Measurements from ENCODE around the gene KRT7.

KRT7 gene

GRCh38 chr12:52291267-52291935 is 58.4 kb downstream of the KRT7 start, which contains the start of gene KRT81:
TSS of gene KRT81 (minus strand) at chr12:52291534. CDS start at chr12:52291465, 69 bp downstream.
- in situ Hi-C loops (cut with HindIII; ENCODE audit: low sequenced_read_pairs): loop anchor here (5.0 kb wide), 1 partner anchor 36 kb away; no protein-coding TSS in a partner anchor

- in situ Hi-C loops (cut with HindIII; ENCODE audit: low sequenced_read_pairs): loop anchor here (5.0 kb wide), 1 partner anchor 33 kb away; no protein-coding TSS in a partner anchor
Observed at GRCh38 chr12:52293926-52294325, 60.9 kb downstream of the KRT7 start.

- in situ Hi-C loops (cut with HindIII; ENCODE audit: low sequenced_read_pairs): loop anchor here (5.0 kb wide), 1 partner anchor 32 kb away; no protein-coding TSS in a partner anchor
Observed at GRCh38 chr12:52294803-52295202, 61.8 kb downstream of the KRT7 start.

GRCh38 chr12:52295663-52296062 is 62.6 kb downstream of the KRT7 start:
- in situ Hi-C loops (cut with HindIII; ENCODE audit: low sequenced_read_pairs): no loop called here

- in situ Hi-C loops (cut with HindIII; ENCODE audit: low sequenced_read_pairs): no loop called here
Observed at GRCh38 chr12:52296572-52297215, 63.7 kb downstream of the KRT7 start.
